Neural cell (in vitro differentiated cells): Measurements from ENCODE around the gene RANBP1. TPM values are rescaled to one million over a fixed set of nuclear protein-coding genes. Genes with fewer than 3 reads are reported as not detected.

Source experiments
- H2AFZ ChIP-seq: fragments of 200-600, 300-800 bp; sonication (generic), shearing (Covaris generic); 2 replicates; pipeline ENCODE4 v1.6.0; 2014; ENCODE audit warnings: low read depth, mild to moderate bottlenecking, antibody characterized with exemption, low read length, moderate library complexity
- H3F3A ChIP-seq: fragments of 200-600 bp; shearing (Covaris generic); 2 replicates; pipeline ENCODE4 v1.6.1; 2016; ENCODE audit warnings: mild to moderate bottlenecking, moderate library complexity, mixed read lengths, antibody characterized with exemption, low read length; ENCODE audit not compliant: insufficient read depth, poor library complexity, severe bottlenecking
- H3K27ac ChIP-seq: fragments of 200-600, 300-800 bp; sonication (generic), shearing (Covaris generic); 2 replicates; pipeline ENCODE4 v1.5.1; 2014; ENCODE audit warnings: mild to moderate bottlenecking, low read length, moderate library complexity
- H3K27me3 ChIP-seq: fragments of 300-800, 200-600 bp; sonication (generic), shearing (Covaris generic); 2 replicates; pipeline ENCODE4 v1.6.0; 2014; ENCODE audit warnings: mild to moderate bottlenecking, low read depth, low read length, moderate library complexity; ENCODE audit not compliant: insufficient read depth
- H3K36me3 ChIP-seq: fragments of 300-800, 200-600 bp; sonication (generic), shearing (Covaris generic); 2 replicates; pipeline ENCODE4 v1.5.1; 2014; ENCODE audit warnings: mild to moderate bottlenecking, antibody characterized with exemption, low read length, moderate library complexity; ENCODE audit not compliant: insufficient read depth
- H3K4me2 ChIP-seq: fragments of 300-800, 200-600 bp; sonication (generic), shearing (Covaris generic); 2 replicates; pipeline ENCODE4 v1.6.0; 2014; ENCODE audit warnings: mild to moderate bottlenecking, low read length
- H3K4me3 ChIP-seq: fragments of 300-800, 200-600 bp; sonication (generic), shearing (Covaris generic); 2 replicates; pipeline ENCODE4 v1.5.1; 2014; ENCODE audit warnings: mild to moderate bottlenecking, low read length, moderate library complexity
- H3K79me2 ChIP-seq: fragments of 200-600 bp; shearing (Covaris generic); replicated peaks from 2 replicates; pipeline ENCODE4 v1.6.0; 2014; ENCODE audit warnings: mild to moderate bottlenecking, low read length, moderate library complexity; ENCODE audit not compliant: insufficient read depth
- H3K9ac ChIP-seq: fragments of 300-800, 200-600 bp; sonication (generic), shearing (Covaris generic); 2 replicates; pipeline ENCODE4 v1.6.1; 2016; ENCODE audit warnings: mild to moderate bottlenecking, low read length, mixed read lengths
- H3K9me2 ChIP-seq: fragments of 200-600 bp; shearing (Covaris generic); 2 replicates; pipeline ENCODE4 v1.6.1; 2016; ENCODE audit warnings: mild to moderate bottlenecking, low read length, mixed read lengths; ENCODE audit not compliant: insufficient read depth
- H3K9me3 ChIP-seq: fragments of 200-600, 300-800 bp; sonication (generic), shearing (Covaris generic); 2 replicates; pipeline ENCODE4 v1.6.1; 2016; ENCODE audit warnings: mild to moderate bottlenecking, mixed run types, low read length, moderate library complexity, mixed read lengths
- H4K20me1 ChIP-seq: fragments of 200-600 bp; shearing (Covaris generic); 2 replicates; pipeline ENCODE4 v1.6.1; 2016; ENCODE audit warnings: mild to moderate bottlenecking, mixed run types; ENCODE audit not compliant: insufficient read depth
- EP300 ChIP-seq: fragments of 450-650 bp; conservative IDR thresholded peaks from 2 replicates; pipeline ENCODE4 v1.6.1; 2014; ENCODE audit warnings: antibody characterized with exemption, mild to moderate bottlenecking, moderate library complexity; ENCODE audit not compliant: poor library complexity, severe bottlenecking
- EZH2 ChIP-seq: fragments of 200-600, 300-800 bp; shearing (Covaris generic), sonication (generic); IDR thresholded peaks from 2 replicates; pipeline ENCODE4 v1.6.1; 2014; ENCODE audit warnings: antibody characterized with exemption, low read length, borderline replicate concordance, mild to moderate bottlenecking; ENCODE audit not compliant: insufficient read depth, poor library complexity, severe bottlenecking
- MXI1 ChIP-seq: fragments of 450-650 bp; conservative IDR thresholded peaks from 2 replicates; pipeline ENCODE4 v1.6.1; 2014; ENCODE audit warnings: antibody characterized with exemption, mild to moderate bottlenecking; ENCODE audit not compliant: poor library complexity, severe bottlenecking
- POLR2AphosphoS5 ChIP-seq: IDR thresholded peaks from 2 replicates; pipeline ENCODE4 v1.6.1; 2012
- RAD21 ChIP-seq: fragments of 450-650 bp; conservative IDR thresholded peaks from 2 replicates; pipeline ENCODE4 v1.6.1; 2014; ENCODE audit warnings: antibody characterized with exemption, mild to moderate bottlenecking, moderate library complexity
- SMC3 ChIP-seq: fragments of 450-650 bp; conservative IDR thresholded peaks from 2 replicates; pipeline ENCODE4 v1.6.1; 2014; ENCODE audit warnings: antibody characterized with exemption, mild to moderate bottlenecking, moderate library complexity; ENCODE audit not compliant: poor library complexity
- TAF1 ChIP-seq: IDR thresholded peaks from 2 replicates; pipeline ENCODE4 v1.6.1; 2012; ENCODE audit warnings: low read depth
- polyA plus RNA-seq: library from polyadenylated mRNA; depleted of rRNA; stranded (reverse); fragments of >200 nt; gene quantifications from 2 replicates; pipeline ENCODE4 v1.2.3, GENCODE V29; 2014
- TF ChIP-seq, protein P1 (sequence below): fragments of 450-650 bp; IDR thresholded peaks from 2 replicates; pipeline ENCODE4 v1.5.1; 2014; ENCODE audit warnings: antibody characterized with exemption, mild to moderate bottlenecking, moderate library complexity; ENCODE audit not compliant: poor library complexity, severe bottlenecking
- TF ChIP-seq, protein P2 (sequence below): IDR thresholded peaks from 2 replicates; pipeline ENCODE4 v1.6.1; 2012; ENCODE audit warnings: borderline replicate concordance

The RANBP1 gene
- polyA plus RNA-seq, 1 donor from 2014 or later: 360 TPM

DNA sequence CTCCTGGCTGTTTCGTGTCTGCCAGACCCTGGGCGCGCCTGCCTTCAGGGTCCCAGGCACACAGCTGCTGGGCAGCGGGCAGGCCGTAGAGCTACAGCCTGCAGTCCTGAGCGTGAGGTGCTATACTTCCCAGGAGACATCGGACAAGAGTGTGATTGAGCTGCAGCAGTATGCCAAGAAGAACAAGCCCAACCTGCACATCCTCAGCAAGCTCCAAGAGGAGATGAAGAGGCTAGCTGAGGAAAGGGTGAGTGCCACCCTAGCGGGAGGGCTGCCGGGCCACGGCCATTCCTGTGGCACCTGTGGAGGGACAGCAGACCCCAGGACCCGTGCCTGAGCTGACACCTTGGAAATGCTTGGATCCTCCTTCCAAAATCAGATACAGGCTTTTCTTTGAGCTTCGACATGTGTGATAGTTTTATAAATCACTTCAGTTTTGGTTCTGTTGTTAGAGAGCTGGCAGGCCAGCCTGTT, 7.1 kb upstream of the RANBP1 start:
- Histone ChIP-seq H3K4me2 (no peak overlapping the region), H4K20me1 (peaks cover 6% of the 10 kb centered on the region), H3K9me2 (no peaks in the 10 kb centered on the region), H3K27ac (no peak overlapping the region), H3K9ac (no peak overlapping the region), H2AFZ (no peak overlapping the region), H3K9me3 (no peaks in the 10 kb centered on the region), H3F3A (no peaks in the 10 kb centered on the region), H3K36me3 (peaks cover 14% of the 10 kb centered on the region), H3K4me3 (no peak overlapping the region), H3K79me2 (no peaks in the 10 kb centered on the region), H3K27me3 (no peaks in the 10 kb centered on the region)
- TF ChIP-seq, protein P1, sequence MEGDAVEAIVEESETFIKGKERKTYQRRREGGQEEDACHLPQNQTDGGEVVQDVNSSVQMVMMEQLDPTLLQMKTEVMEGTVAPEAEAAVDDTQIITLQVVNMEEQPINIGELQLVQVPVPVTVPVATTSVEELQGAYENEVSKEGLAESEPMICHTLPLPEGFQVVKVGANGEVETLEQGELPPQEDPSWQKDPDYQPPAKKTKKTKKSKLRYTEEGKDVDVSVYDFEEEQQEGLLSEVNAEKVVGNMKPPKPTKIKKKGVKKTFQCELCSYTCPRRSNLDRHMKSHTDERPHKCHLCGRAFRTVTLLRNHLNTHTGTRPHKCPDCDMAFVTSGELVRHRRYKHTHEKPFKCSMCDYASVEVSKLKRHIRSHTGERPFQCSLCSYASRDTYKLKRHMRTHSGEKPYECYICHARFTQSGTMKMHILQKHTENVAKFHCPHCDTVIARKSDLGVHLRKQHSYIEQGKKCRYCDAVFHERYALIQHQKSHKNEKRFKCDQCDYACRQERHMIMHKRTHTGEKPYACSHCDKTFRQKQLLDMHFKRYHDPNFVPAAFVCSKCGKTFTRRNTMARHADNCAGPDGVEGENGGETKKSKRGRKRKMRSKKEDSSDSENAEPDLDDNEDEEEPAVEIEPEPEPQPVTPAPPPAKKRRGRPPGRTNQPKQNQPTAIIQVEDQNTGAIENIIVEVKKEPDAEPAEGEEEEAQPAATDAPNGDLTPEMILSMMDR: no peak
- no peak for TF ChIP-seq TAF1
- TF ChIP-seq, protein P2, sequence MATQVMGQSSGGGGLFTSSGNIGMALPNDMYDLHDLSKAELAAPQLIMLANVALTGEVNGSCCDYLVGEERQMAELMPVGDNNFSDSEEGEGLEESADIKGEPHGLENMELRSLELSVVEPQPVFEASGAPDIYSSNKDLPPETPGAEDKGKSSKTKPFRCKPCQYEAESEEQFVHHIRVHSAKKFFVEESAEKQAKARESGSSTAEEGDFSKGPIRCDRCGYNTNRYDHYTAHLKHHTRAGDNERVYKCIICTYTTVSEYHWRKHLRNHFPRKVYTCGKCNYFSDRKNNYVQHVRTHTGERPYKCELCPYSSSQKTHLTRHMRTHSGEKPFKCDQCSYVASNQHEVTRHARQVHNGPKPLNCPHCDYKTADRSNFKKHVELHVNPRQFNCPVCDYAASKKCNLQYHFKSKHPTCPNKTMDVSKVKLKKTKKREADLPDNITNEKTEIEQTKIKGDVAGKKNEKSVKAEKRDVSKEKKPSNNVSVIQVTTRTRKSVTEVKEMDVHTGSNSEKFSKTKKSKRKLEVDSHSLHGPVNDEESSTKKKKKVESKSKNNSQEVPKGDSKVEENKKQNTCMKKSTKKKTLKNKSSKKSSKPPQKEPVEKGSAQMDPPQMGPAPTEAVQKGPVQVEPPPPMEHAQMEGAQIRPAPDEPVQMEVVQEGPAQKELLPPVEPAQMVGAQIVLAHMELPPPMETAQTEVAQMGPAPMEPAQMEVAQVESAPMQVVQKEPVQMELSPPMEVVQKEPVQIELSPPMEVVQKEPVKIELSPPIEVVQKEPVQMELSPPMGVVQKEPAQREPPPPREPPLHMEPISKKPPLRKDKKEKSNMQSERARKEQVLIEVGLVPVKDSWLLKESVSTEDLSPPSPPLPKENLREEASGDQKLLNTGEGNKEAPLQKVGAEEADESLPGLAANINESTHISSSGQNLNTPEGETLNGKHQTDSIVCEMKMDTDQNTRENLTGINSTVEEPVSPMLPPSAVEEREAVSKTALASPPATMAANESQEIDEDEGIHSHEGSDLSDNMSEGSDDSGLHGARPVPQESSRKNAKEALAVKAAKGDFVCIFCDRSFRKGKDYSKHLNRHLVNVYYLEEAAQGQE: no peak
- no peak for TF ChIP-seq SMC3
- TF ChIP-seq RAD21: no peak
- TF ChIP-seq MXI1: no peak
- no peak for TF ChIP-seq EZH2
- TF ChIP-seq POLR2AphosphoS5: no peak
- no peak for TF ChIP-seq EP300

DNA sequence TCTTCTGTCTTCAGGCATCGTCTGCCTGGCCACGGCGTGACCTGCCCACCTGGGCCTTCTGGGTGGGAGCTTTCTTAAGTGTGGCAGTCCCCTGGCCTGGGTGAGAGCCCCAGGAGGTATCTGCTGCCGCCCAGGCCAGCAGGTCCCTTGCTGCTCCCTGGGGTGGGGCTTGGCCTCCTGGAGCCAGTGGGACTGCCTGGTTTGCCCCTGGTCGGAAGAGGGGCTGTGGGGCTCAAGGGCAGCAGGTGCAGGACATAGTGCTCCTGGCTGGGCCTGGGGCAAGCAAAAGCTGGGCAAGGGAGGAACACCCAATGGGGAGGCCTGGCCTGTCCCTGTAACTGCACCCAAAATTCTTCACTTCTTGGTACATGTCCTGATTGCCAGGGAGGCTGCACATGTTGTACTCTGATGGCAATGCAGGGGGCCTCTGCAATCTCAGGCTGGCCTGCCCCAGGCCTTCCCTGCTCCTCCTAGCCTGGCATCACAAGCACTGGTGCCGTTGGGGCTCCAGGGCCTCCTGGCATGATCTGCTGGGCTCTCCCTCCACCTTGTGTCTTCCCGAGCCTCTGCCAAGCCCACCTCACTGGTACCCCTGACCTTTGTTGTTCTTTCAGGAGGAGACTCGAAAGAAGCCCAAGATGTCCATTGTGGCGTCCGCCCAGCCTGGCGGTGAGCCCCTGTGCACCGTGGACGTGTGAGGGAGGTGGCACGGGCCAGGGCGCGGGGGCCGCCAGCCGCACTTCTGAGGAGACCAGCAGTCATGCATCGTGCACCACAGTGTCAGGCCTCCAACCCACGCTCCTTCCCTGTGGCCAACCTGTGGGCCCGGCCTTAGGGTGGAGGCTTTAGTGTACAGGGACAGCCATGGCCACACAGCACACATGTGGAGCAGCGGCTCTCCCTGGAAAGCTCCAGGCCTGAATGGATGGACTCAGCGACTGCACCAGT, 6.2 kb upstream of the RANBP1 start:
- H3F3A ChIP-seq: no peaks in the 10 kb centered on the region
- TF ChIP-seq EP300: no peak
- H3K27ac ChIP-seq: no peak overlapping the region
- H3K9me3 ChIP-seq: no peaks in the 10 kb centered on the region
- H3K79me2 ChIP-seq: no peaks in the 10 kb centered on the region
- H4K20me1 ChIP-seq: peaks cover 2% of the 10 kb centered on the region
- peaks cover 11% of the 10 kb centered on the region for H3K36me3 ChIP-seq
- H3K4me3 ChIP-seq: no peak overlapping the region
- no peaks in the 10 kb centered on the region for H3K9me2 ChIP-seq
- H2AFZ ChIP-seq: no peak overlapping the region
- no peak overlapping the region for H3K9ac ChIP-seq
- no peak overlapping the region for H3K4me2 ChIP-seq
- no peaks in the 10 kb centered on the region for H3K27me3 ChIP-seq
